Testis (tissue), 2 donors: ENCODE results near the gene SPACA9.

Experiments
- POLR2A ChIP-seq: fragments of 450-650 bp; IDR thresholded peaks from one replicate; pipeline ENCODE4 v1.6.1; 2017; ENCODE audit warnings: antibody characterized with exemption, mild to moderate bottlenecking, moderate library complexity
- TF ChIP-seq, protein P1 (sequence below), 3 experiments: fragments of 450-650 bp in 2 of 3; fragments of 200-600 bp in 1 of 3; sonication (generic) in 1 of 3; IDR thresholded peaks; one replicate each; pipeline ENCODE4 v1.5.1; 2016 to 2019; ENCODE audit warnings: antibody characterized with exemption in 3 of 3, mild to moderate bottlenecking in 2 of 3, moderate library complexity in 1 of 3

DNA sequence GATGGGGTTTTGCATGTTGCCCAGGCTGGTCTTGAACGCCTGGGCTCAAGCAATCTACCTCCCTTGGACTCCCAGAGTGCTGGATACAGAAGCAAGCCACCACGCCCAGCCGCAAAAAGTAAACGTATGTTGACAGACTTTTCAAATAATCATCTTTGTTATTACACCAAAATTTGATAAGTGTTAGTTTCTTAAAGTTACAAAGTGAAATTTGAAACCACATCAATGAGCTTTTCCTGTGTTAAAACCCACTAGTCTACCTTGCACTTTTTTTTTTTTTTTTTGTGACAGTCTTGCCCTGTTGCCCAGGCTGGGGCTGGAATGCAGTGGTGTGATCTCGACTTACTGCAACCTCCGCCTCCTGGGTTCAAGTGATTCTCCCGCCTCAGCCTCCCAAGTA, 29.9 kb downstream of the SPACA9 start:
- no peak for TF ChIP-seq POLR2A
- TF ChIP-seq, protein P1, sequence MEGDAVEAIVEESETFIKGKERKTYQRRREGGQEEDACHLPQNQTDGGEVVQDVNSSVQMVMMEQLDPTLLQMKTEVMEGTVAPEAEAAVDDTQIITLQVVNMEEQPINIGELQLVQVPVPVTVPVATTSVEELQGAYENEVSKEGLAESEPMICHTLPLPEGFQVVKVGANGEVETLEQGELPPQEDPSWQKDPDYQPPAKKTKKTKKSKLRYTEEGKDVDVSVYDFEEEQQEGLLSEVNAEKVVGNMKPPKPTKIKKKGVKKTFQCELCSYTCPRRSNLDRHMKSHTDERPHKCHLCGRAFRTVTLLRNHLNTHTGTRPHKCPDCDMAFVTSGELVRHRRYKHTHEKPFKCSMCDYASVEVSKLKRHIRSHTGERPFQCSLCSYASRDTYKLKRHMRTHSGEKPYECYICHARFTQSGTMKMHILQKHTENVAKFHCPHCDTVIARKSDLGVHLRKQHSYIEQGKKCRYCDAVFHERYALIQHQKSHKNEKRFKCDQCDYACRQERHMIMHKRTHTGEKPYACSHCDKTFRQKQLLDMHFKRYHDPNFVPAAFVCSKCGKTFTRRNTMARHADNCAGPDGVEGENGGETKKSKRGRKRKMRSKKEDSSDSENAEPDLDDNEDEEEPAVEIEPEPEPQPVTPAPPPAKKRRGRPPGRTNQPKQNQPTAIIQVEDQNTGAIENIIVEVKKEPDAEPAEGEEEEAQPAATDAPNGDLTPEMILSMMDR (IDR thresholded peaks at IDR 0.05): no peak
